ENCODE data around the gene SMS.

Gene SMS

GRCh38 chrX:21940356-21940829 lies at the start of gene SMS:
Gene SMS (plus strand): TSS chrX:21940709. CDS start chrX:21940825, 116 bp downstream.
- POLR2A ChIA-PET = no interaction called here
- CTCF ChIA-PET = no interaction called here
- TF ChIP-seq CTCF (IDR thresholded peaks at IDR 0.05; ENCODE audit: insufficient read depth, low read length, missing control alignments) = no peak
- DNase-seq (ENCODE audit: low read depth, low spot score) = no peak
- peak within 1 kb of the TSS; percentile 61 for H3K4me3 ChIP-seq (ENCODE audit: low read depth, low read length)

GRCh38 chrX:21905313-21905712 lies 35.2 kb upstream of the SMS start:
- H3K4me3 ChIP-seq (ENCODE audit: low read depth, low read length) = no peak overlapping the region
- DNase-seq (ENCODE audit: low read depth, low spot score) = no peak
- ChIA-PET CTCF (no interaction called here), POLR2A (no interaction called here)
- no peak for TF ChIP-seq CTCF (IDR thresholded peaks at IDR 0.05; ENCODE audit: insufficient read depth, low read length, missing control alignments)

GRCh38 chrX:21905953-21906352 lies 34.6 kb upstream of the SMS start:
- CTCF ChIA-PET = no interaction called here
- POLR2A ChIA-PET = interaction anchor here (0.5 kb wide), 1 partner anchor 1877 kb away, joined by 3 read pairs; the partner anchor contains the start of gene SAT1
- no peak overlapping the region for H3K4me3 ChIP-seq (ENCODE audit: low read depth, low read length)

GRCh38 chrX:21907260-21907659 lies 33.2 kb upstream of the SMS start:
- no peak overlapping the region for H3K4me3 ChIP-seq (ENCODE audit: low read depth, low read length)
- ChIA-PET CTCF (no interaction called here), POLR2A (no interaction called here)
- TF ChIP-seq CTCF (IDR thresholded peaks at IDR 0.05; ENCODE audit: insufficient read depth, low read length, missing control alignments) = no peak
- no peak for DNase-seq (ENCODE audit: low read depth, low spot score)

More at GRCh38 chrX:21905953-21906352, 34.6 kb upstream of the SMS start:
- DNase-seq (ENCODE audit: low read depth, low spot score) = no peak
- TF ChIP-seq CTCF (IDR thresholded peaks at IDR 0.05; ENCODE audit: insufficient read depth, low read length, missing control alignments) = no peak

GRCh38 chrX:21911481-21911880 lies 29.0 kb upstream of the SMS start:
- H3K4me3 ChIP-seq (ENCODE audit: low read depth, low read length) = no peak overlapping the region
- no peak for DNase-seq (ENCODE audit: low read depth, low spot score)
- TF ChIP-seq CTCF (IDR thresholded peaks at IDR 0.05; ENCODE audit: insufficient read depth, low read length, missing control alignments) = no peak
- ChIA-PET CTCF (no interaction called here), POLR2A (no interaction called here)

GRCh38 chrX:21912220-21912619 lies 28.3 kb upstream of the SMS start:
- ChIA-PET CTCF (no interaction called here), POLR2A (no interaction called here)
- TF ChIP-seq CTCF (IDR thresholded peaks at IDR 0.05; ENCODE audit: insufficient read depth, low read length, missing control alignments) = no peak
- no peak overlapping the region for H3K4me3 ChIP-seq (ENCODE audit: low read depth, low read length)
- no peak for DNase-seq (ENCODE audit: low read depth, low spot score)
